ENCODE data around the gene SNRNP35.
"Not testable (repeated sequence)": the region's sequence is repeated elsewhere in the genome, so short reads cannot be mapped to it uniquely, and the experiment has no call there.

SNRNP35 gene

GRCh38 chr12:123441523-123442164 lies 16.3 kb upstream of the SNRNP35 start:
- Mint-ChIP-seq H3K36me3 (no peaks in the 10 kb centered on the region), H3K9me3 (no peaks in the 10 kb centered on the region), H3K27me3 (no peaks in the 10 kb centered on the region), H3K27ac (peak overlapping the region; percentile 87), H3K4me3 (peak overlapping the region; percentile 39), H3K4me1 (peaks cover 22% of the 10 kb centered on the region)
- DNase-seq (ENCODE audit: low spot score in 2 of 2) (no peak), ATAC-seq (ENCODE audit: low read depth) (no peak)

GRCh38 chr12:123442774-123443173 lies 15.2 kb upstream of the SNRNP35 start:
- no peaks in the 10 kb centered on the region for H3K27me3 Mint-ChIP-seq
- H3K36me3 Mint-ChIP-seq, result no peaks in the 10 kb centered on the region
- peaks cover 22% of the 10 kb centered on the region for H3K4me1 Mint-ChIP-seq
- H3K27ac Mint-ChIP-seq, result peak overlapping the region; percentile 48
- H3K4me3 Mint-ChIP-seq, result no peak overlapping the region
- ATAC-seq (ENCODE audit: low read depth) (no peak), DNase-seq (ENCODE audit: low spot score in 2 of 2) (no peak)
- no peaks in the 10 kb centered on the region for H3K9me3 Mint-ChIP-seq

GRCh38 chr12:123444092-123445026 lies 13.6 kb upstream of the SNRNP35 start:
- no peaks in the 10 kb centered on the region for H3K27me3 Mint-ChIP-seq
- peaks cover 28% of the 10 kb centered on the region for H3K4me1 Mint-ChIP-seq
- H3K27ac Mint-ChIP-seq, result peak overlapping the region; percentile 97
- DNase-seq (ENCODE audit: low spot score in 2 of 2) (no peak), ATAC-seq (ENCODE audit: low read depth) (no peak)
- H3K4me3 Mint-ChIP-seq, result no peak overlapping the region
- no peaks in the 10 kb centered on the region for H3K9me3 Mint-ChIP-seq
- no peaks in the 10 kb centered on the region for H3K36me3 Mint-ChIP-seq

DNA sequence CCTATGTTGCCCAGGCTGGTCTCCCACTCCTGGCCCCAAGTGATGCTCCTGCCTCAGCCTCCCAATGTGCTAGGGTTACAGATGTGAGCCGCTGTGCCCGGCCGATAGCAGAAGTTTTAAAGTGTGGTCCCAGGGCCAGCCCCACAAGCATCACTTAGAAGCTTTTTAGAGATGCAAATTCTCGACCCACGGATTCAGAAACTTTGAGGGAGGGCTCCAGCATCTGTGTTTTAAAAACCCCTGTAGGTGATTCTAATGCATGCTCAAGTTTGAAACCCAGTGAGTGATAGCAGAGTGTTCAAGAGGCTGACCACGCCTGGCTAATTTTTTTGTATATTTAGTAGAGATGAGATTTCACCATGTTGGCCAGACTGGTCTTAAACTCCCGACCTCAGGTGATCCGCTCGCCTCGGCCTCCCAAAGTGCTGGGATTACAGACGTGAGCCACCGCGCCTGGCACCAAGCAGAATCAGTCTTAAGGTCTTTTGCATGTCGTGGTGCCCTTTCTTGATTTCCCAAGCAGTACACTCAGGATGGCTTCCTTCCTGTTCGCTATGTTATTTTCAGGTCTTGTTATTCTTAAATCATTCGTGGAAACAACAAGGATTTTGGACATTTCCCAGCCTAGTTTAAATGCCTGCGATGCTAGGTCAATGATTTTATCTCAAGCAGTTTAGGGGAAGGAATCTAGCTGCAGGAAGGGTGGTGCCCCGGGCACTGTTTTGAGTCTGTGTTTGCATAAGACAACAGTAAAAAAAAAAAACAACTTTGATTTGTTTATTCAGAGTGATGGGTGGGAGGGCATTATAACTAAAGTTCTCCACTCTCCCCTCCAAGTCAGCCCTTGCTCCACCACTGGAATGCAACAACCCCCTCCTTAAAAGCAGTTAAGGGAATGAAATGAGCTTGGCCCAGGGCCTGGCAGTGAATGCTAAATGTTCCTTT lies 12.3 kb upstream of the SNRNP35 start:
- peak; percentile 62 for ATAC-seq (ENCODE audit: low read depth)
- DNase-seq (ENCODE audit: low spot score in 2 of 2), result peak in 1 of 2 donors; percentile 39
- peak overlapping the region; percentile 74 for H3K4me3 Mint-ChIP-seq
- H3K36me3 Mint-ChIP-seq, result no peaks in the 10 kb centered on the region
- no peaks in the 10 kb centered on the region for H3K27me3 Mint-ChIP-seq
- H3K4me1 Mint-ChIP-seq, result peaks cover 29% of the 10 kb centered on the region
- peak overlapping the region; percentile 97 for H3K27ac Mint-ChIP-seq
- no peaks in the 10 kb centered on the region for H3K9me3 Mint-ChIP-seq

- DNase-seq (ENCODE audit: low spot score in 2 of 2) (no peak), ATAC-seq (ENCODE audit: low read depth) (no peak)
- H3K9me3 Mint-ChIP-seq, result no peaks in the 10 kb centered on the region
- peak overlapping the region; percentile 97 for H3K27ac Mint-ChIP-seq
- H3K27me3 Mint-ChIP-seq, result no peaks in the 10 kb centered on the region
- peaks cover 29% of the 10 kb centered on the region for H3K4me1 Mint-ChIP-seq
- H3K4me3 Mint-ChIP-seq, result peak overlapping the region; percentile 74
- H3K36me3 Mint-ChIP-seq, result no peaks in the 10 kb centered on the region
These were observed 11.6 kb upstream of the SNRNP35 start for GRCh38 chr12:123446333-123446713.

- no peaks in the 10 kb centered on the region for H3K36me3 Mint-ChIP-seq
- no peak for DNase-seq (ENCODE audit: low spot score in 2 of 2)
- no peaks in the 10 kb centered on the region for H3K27me3 Mint-ChIP-seq
- ATAC-seq (ENCODE audit: low read depth), result no peak
- H3K4me1 Mint-ChIP-seq, result peaks cover 19% of the 10 kb centered on the region
- peak overlapping the region; percentile 21 for H3K4me3 Mint-ChIP-seq
- peak overlapping the region; percentile 80 for H3K27ac Mint-ChIP-seq
- H3K9me3 Mint-ChIP-seq, result no peaks in the 10 kb centered on the region
These were observed 8.6 kb upstream of the SNRNP35 start for GRCh38 chr12:123449249-123449733.

DNA sequence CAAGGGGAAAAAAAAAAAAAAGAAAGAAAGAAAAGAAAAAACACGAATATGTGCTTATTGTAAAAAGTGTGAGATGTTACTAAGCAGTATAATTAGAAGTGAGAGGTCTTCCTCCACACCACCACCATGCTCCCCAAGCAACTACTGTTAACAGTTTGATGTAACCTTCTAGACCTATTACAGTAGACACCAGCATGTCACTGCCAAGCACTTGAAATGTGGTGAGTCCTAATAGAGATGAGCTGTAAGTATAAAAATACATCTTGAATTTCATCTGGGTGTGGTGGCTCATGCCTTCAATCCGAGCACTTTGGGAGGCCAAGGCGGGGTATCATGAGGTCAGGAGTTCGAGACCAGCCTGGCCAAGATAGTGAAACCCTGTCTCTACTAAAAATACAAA lies 8.1 kb upstream of the SNRNP35 start:
- ATAC-seq (ENCODE audit: low read depth) (no peak), DNase-seq (ENCODE audit: low spot score in 2 of 2) (no peak)
- no peak overlapping the region for H3K4me3 Mint-ChIP-seq
- no peaks in the 10 kb centered on the region for H3K36me3 Mint-ChIP-seq
- peak overlapping the region; percentile 80 for H3K27ac Mint-ChIP-seq
- no peaks in the 10 kb centered on the region for H3K9me3 Mint-ChIP-seq
- no peaks in the 10 kb centered on the region for H3K27me3 Mint-ChIP-seq
- peaks cover 19% of the 10 kb centered on the region for H3K4me1 Mint-ChIP-seq

DNA sequence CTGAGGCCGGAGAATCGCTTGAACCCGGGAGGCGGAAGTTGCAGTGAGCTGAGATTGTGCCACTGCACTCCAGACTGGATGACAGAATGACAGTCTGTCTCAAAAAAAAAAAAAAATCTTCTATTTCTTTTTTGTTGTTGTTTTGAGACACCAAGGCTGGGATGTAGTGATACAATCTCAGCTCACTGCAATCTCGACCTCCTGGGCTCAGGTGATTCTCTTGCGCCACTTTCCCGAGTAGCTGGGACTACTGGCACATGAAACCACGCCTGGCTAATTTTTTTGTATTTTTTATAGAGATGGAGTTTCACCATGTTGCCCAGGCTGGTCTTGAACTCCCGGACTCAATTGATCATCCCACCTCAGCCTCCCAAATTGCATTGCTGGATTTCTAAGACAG lies 7.3 kb upstream of the SNRNP35 start:
- ATAC-seq (ENCODE audit: low read depth) (no peak), DNase-seq (ENCODE audit: low spot score in 2 of 2) (no peak)
- peak overlapping the region; percentile 11 for H3K27ac Mint-ChIP-seq
- no peak overlapping the region for H3K4me3 Mint-ChIP-seq
- no peaks in the 10 kb centered on the region for H3K27me3 Mint-ChIP-seq
- peaks cover 14% of the 10 kb centered on the region for H3K4me1 Mint-ChIP-seq
- no peaks in the 10 kb centered on the region for H3K36me3 Mint-ChIP-seq
- H3K9me3 Mint-ChIP-seq, result no peaks in the 10 kb centered on the region

GRCh38 chr12:123452276-123452550 lies 5.7 kb upstream of the SNRNP35 start:
- not testable (repeated sequence) for H3K9me3 Mint-ChIP-seq; DNase-seq (ENCODE audit: low spot score in 2 of 2); H3K36me3 Mint-ChIP-seq; H3K27ac Mint-ChIP-seq; H3K4me3 Mint-ChIP-seq; H3K4me1 Mint-ChIP-seq; H3K27me3 Mint-ChIP-seq; ATAC-seq (ENCODE audit: low read depth)

DNA sequence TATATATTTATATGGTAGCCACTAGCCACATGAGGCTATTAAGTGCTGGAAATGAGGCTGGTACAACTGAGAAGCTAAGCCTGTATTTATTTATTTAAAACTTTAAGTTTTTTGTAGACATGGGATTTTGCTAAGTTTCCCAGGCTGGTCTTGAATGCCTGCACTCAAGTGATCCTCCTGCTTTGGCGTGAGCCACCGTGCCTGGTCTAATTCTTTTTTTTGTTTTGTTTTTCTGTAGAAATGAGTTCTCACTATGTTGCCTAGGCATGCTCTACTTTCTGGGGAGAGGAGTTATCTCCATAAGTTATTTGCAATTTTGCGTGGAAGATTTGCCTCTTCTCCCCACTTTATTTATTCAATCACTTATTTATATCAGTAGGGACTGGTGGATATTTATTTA lies 4.8 kb upstream of the SNRNP35 start:
- H3K4me3 Mint-ChIP-seq, result no peak overlapping the region
- ATAC-seq (ENCODE audit: low read depth) (no peak), DNase-seq (ENCODE audit: low spot score in 2 of 2) (no peak)
- no peaks in the 10 kb centered on the region for H3K9me3 Mint-ChIP-seq
- H3K27me3 Mint-ChIP-seq, result no peaks in the 10 kb centered on the region
- no peak overlapping the region for H3K27ac Mint-ChIP-seq
- H3K36me3 Mint-ChIP-seq, result no peaks in the 10 kb centered on the region
- H3K4me1 Mint-ChIP-seq, result peaks cover 9% of the 10 kb centered on the region

GRCh38 chr12:123463174-123463573 lies 5.2 kb downstream of the SNRNP35 start:
- H3K27ac Mint-ChIP-seq; H3K9me3 Mint-ChIP-seq; ATAC-seq (ENCODE audit: low read depth); H3K4me3 Mint-ChIP-seq; DNase-seq (ENCODE audit: low spot score in 2 of 2); H3K27me3 Mint-ChIP-seq: not testable (repeated sequence)
- Mint-ChIP-seq H3K36me3 (peaks cover 11% of the 10 kb centered on the region), H3K4me1 (peaks cover 21% of the 10 kb centered on the region)

DNA sequence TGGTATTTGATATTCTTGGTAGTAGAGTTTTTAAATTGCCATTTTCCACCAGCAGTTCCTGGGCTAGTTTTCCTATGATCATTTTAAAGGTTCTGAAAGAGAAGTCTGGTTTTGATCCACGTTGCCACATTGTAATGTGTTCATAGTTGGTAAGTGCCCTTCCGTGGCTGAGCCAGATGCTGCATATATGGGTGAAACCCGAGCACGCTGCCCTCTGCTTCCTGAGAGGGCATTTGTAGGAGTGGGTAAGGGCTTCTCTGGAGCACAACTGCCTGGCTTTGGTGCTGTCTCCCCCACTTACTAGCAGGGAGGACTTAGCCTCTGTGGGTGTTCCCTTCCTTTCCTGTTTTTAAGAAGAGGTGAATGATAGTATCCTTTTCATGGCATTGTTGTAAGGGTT lies 7.1 kb downstream of the SNRNP35 start:
- Mint-ChIP-seq H3K27me3 (no peaks in the 10 kb centered on the region), H3K9me3 (no peaks in the 10 kb centered on the region), H3K27ac (no peak overlapping the region), H3K36me3 (peaks cover 11% of the 10 kb centered on the region), H3K4me1 (peaks cover 16% of the 10 kb centered on the region), H3K4me3 (no peak overlapping the region)
- no peak for ATAC-seq (ENCODE audit: low read depth)
- no peak for DNase-seq (ENCODE audit: low spot score in 2 of 2)

GRCh38 chr12:123468786-123469185 lies 10.8 kb downstream of the SNRNP35 start:
- no peaks in the 10 kb centered on the region for H3K27me3 Mint-ChIP-seq
- peaks cover 10% of the 10 kb centered on the region for H3K36me3 Mint-ChIP-seq
- H3K4me1 Mint-ChIP-seq, result peaks cover 9% of the 10 kb centered on the region
- DNase-seq (ENCODE audit: low spot score in 2 of 2) (peak in 1 of 2 donors; percentile 49), ATAC-seq (ENCODE audit: low read depth) (peak; percentile 99)
- no peak overlapping the region for H3K4me3 Mint-ChIP-seq
- peak overlapping the region; percentile 62 for H3K27ac Mint-ChIP-seq
- no peaks in the 10 kb centered on the region for H3K9me3 Mint-ChIP-seq

- peaks cover 16% of the 10 kb centered on the region for H3K4me1 Mint-ChIP-seq
- H3K27ac Mint-ChIP-seq, result no peak overlapping the region
- ATAC-seq (ENCODE audit: low read depth) (no peak), DNase-seq (ENCODE audit: low spot score in 2 of 2) (no peak)
- H3K9me3 Mint-ChIP-seq, result no peaks in the 10 kb centered on the region
- peaks cover 10% of the 10 kb centered on the region for H3K36me3 Mint-ChIP-seq
- H3K4me3 Mint-ChIP-seq, result no peak overlapping the region
- H3K27me3 Mint-ChIP-seq, result no peaks in the 10 kb centered on the region
These were observed 12.0 kb downstream of the SNRNP35 start for GRCh38 chr12:123469978-123470377.

All from memory B cell (primary cell).